Peyer's patch (tissue), 4 donors: ENCODE results near the gene BMP2K. TPM values are rescaled to one million over a fixed set of nuclear protein-coding genes. Genes with fewer than 3 reads are reported as not detected.

Experiments
- DNase-seq, 3 donors: peaks; one replicate each; pipeline ENCODE4 v3.0.0-alpha.2; 2017 to 2019
- H3K27ac ChIP-seq, 4 donors: fragments of 200-600 bp; sonication (generic); one replicate each; pipeline ENCODE4 v1.5.1; 2016 to 2019
- H3K27me3 ChIP-seq, 2 donors: fragments of 200-600 bp; sonication (generic); one replicate each; pipeline ENCODE4 v1.5.1; 2019
- H3K36me3 ChIP-seq, 3 donors: fragments of 200-600 bp; sonication (generic); one replicate each; pipeline ENCODE4 v1.5.1; 2016 to 2019
- H3K4me1 ChIP-seq, 4 donors: fragments of 200-600 bp; sonication (generic); one replicate each; pipeline ENCODE4 v1.5.1; 2016 to 2019
- H3K4me3 ChIP-seq, 4 donors: fragments of 200-600 bp; sonication (generic); 1 replicate in 3 of 4; 2 replicates in 1 of 4; pipeline ENCODE4 v1.5.1; 2016 to 2019; ENCODE audit warnings: mild to moderate bottlenecking in 1 of 4
- H3K9me3 ChIP-seq, 4 donors: fragments of 200-600 bp; sonication (generic); one replicate each; pipeline ENCODE4 v1.5.1; 2016 to 2019; ENCODE audit warnings: mild to moderate bottlenecking in 1 of 4
- CTCF ChIP-seq, 6 experiments: fragments of 450-650 bp in 4 of 6; fragments of 200-600 bp in 2 of 6; sonication (generic) in 1 of 6; IDR thresholded peaks; one replicate each; pipeline ENCODE4 v1.5.1; 2017 to 2019; ENCODE audit warnings: antibody characterized with exemption in 6 of 6, mild to moderate bottlenecking in 3 of 6, moderate library complexity in 1 of 6
- POLR2A ChIP-seq, 2 donors: fragments of 450-650 bp; IDR thresholded peaks; one replicate each; pipeline ENCODE4 v1.5.1; 2017; ENCODE audit warnings: antibody characterized with exemption in 2 of 2, mild to moderate bottlenecking in 2 of 2, moderate library complexity in 2 of 2
- total RNA-seq, 4 donors: library from RNA; depleted of rRNA; stranded (reverse); fragments of >200 nt; gene quantifications; one replicate each; pipeline ENCODE4 v1.1.0, GENCODE V29; 2016

The BMP2K gene
- total RNA-seq, 4 donors from 2014 or later, result 69.5 to 92.4 (median 78.6) TPM

DNA sequence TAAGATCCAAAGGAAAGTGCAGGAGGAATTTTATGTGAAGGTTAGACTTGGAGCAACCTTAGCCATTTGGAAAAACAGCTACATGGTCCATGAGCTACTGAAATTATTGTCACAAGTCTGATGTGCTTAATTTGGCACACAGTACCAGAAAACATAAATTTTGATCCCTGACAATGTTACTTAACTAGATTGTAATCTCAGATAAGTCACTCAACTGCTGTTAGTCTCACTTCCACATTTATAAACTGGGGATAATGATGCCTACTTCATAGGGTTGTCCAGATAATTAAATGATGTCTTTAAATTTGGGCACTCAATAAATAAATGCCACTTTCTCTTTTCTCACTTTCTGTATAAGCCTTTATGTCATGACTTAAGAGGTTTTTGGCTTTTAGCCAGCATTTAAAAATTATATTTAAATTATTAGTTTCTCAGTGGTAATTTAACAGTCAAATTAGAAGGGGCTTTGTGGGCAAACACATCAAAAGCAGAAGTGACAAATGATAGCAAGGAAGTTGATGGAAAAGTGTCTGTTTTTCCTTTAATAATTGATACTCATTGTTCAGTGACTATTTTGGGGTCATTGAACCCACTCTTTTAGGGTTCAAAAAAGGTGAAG, 104.8 kb downstream of the BMP2K start:
- Histone ChIP-seq H3K27me3 (no peaks in the 10 kb centered on the region), H3K36me3 (peaks cover 0 to 36% (median 0%) of the 10 kb centered on the region in 3 donors), H3K9me3 (no peaks in the 10 kb centered on the region), H3K27ac (no peak overlapping the region), H3K4me1 (no peaks in the 10 kb centered on the region), H3K4me3 (no peak overlapping the region)
- TF ChIP-seq CTCF (IDR thresholded peaks at IDR 0.05), result no peak
- no peak for TF ChIP-seq POLR2A (IDR thresholded peaks at IDR 0.05)
- no peak for DNase-seq

- Histone ChIP-seq H3K4me1 (no peaks in the 10 kb centered on the region), H3K4me3 (no peak overlapping the region), H3K27ac (no peak overlapping the region), H3K36me3 (peaks cover 0 to 24% (median 0%) of the 10 kb centered on the region in 3 donors), H3K27me3 (no peaks in the 10 kb centered on the region), H3K9me3 (no peaks in the 10 kb centered on the region)
- TF ChIP-seq CTCF (IDR thresholded peaks at IDR 0.05) (no peak), POLR2A (IDR thresholded peaks at IDR 0.05) (no peak)
- DNase-seq, result no peak
These were observed 109.4 kb downstream of the BMP2K start for GRCh38 chr4:78885598-78885997.

GRCh38 chr4:78889955-78890354, 113.8 kb downstream of the BMP2K start:
- Histone ChIP-seq H3K36me3 (peaks cover 0 to 41% (median 2%) of the 10 kb centered on the region in 3 donors), H3K4me1 (no peaks in the 10 kb centered on the region)

GRCh38 chr4:78899302-78899701, 123.2 kb downstream of the BMP2K start:
- no peak for DNase-seq
- Histone ChIP-seq H3K9me3 (no peaks in the 10 kb centered on the region), H3K36me3 (peaks cover 0 to 12% (median 0%) of the 10 kb centered on the region in 3 donors), H3K4me1 (peaks cover 0 to 19% (median 0%) of the 10 kb centered on the region in 4 donors), H3K4me3 (no peak overlapping the region), H3K27me3 (no peaks in the 10 kb centered on the region), H3K27ac (no peak overlapping the region)
- TF ChIP-seq POLR2A (IDR thresholded peaks at IDR 0.05), result no peak
- TF ChIP-seq CTCF (IDR thresholded peaks at IDR 0.05), result no peak

More at GRCh38 chr4:78889955-78890354, 113.8 kb downstream of the BMP2K start:
- TF ChIP-seq POLR2A (IDR thresholded peaks at IDR 0.05), result no peak
- no peak for TF ChIP-seq CTCF (IDR thresholded peaks at IDR 0.05)
- DNase-seq, result no peak
- Histone ChIP-seq H3K9me3 (no peaks in the 10 kb centered on the region), H3K4me3 (no peak overlapping the region), H3K27ac (no peak overlapping the region), H3K27me3 (no peaks in the 10 kb centered on the region)

DNA sequence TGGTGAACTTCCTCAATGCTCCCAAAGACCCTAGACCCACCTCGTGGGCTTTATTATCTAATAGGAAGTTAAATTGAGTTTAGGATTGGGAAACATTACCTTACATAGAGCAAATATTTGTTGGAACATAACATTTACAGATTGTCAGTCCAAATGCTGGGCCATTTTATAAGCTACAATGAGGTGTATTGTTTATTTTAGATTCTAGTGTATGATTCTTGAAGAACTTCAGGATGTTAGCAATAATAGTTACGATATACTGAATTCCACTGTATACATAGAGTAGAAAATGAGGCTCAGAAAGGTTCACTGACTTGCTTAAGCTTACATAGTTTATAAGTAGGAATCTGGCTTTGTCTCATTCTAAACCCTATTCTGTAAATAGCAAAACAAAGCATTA, 125.7 kb downstream of the BMP2K start:
- TF ChIP-seq POLR2A (IDR thresholded peaks at IDR 0.05), result no peak
- TF ChIP-seq CTCF (IDR thresholded peaks at IDR 0.05), result no peak
- peaks cover 0 to 19% (median 0%) of the 10 kb centered on the region in 4 donors for H3K4me1 ChIP-seq
- H3K27ac ChIP-seq, result no peak overlapping the region
- H3K36me3 ChIP-seq, result no peaks in the 10 kb centered on the region
- no peak for DNase-seq
- no peaks in the 10 kb centered on the region for H3K9me3 ChIP-seq
- no peak overlapping the region for H3K4me3 ChIP-seq
- H3K27me3 ChIP-seq, result no peaks in the 10 kb centered on the region
